GM06990 (cell line): Measurements from ENCODE around the gene SMOC1.

Experiments used
- DNase-seq: peaks from one replicate; pipeline ENCODE4 v3.0.0-alpha.2; 2011; ENCODE audit not compliant: insufficient read length; ENCODE audit errors: extremely low read depth
- H3K27me3 ChIP-seq: replicated peaks from 2 replicates; pipeline ENCODE4 v1.6.0; 2011; ENCODE audit warnings: low read length; ENCODE audit not compliant: control insufficient read depth, insufficient read depth
- H3K36me3 ChIP-seq: 2 replicates; pipeline ENCODE4 v1.5.1; 2011; ENCODE audit warnings: low read length; ENCODE audit not compliant: control insufficient read depth, insufficient read depth
- H3K4me3 ChIP-seq: replicated peaks from 2 replicates; pipeline ENCODE4 v1.5.1; 2011; ENCODE audit warnings: low read depth, mild to moderate bottlenecking, control low read depth, low read length
- TF ChIP-seq, protein P1 (sequence below): IDR thresholded peaks from 2 replicates; pipeline ENCODE4 v1.5.1; 2011; ENCODE audit warnings: low read length, control low read depth, mild to moderate bottlenecking, inconsistent platforms; ENCODE audit not compliant: insufficient read depth, poor library complexity, severe bottlenecking

Gene SMOC1

DNA sequence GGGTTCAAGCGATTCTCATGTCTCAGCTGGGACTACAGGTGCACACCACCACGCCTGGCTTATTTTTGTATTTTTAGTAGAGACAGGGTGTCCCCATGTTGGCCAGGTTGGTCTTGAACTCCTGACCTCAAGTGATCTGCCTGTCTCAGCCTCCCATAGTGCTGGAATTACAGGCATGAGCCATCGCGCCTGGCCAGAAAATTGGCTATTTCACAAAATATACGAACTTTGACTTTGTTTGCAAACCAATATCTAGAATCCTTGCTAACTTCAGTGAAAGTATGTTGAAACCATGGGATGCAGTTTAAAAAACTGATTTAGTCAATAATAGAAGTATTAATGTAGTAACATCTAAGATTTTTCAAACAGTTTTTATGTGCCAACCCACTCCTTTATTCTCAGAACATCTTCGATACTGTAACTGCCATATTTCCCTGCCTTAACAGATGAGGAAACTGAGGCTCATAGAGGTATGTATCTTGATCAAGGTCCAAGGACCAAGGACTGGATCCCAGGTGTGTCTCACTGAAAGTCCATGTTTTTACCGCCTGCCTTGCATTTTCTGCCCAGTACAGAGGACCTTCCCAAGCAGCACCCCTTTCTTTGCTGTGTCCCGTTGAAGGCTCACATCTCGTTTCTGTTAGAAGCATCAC is 54.5 kb downstream of the SMOC1 start:
- no peak for DNase-seq

DNA sequence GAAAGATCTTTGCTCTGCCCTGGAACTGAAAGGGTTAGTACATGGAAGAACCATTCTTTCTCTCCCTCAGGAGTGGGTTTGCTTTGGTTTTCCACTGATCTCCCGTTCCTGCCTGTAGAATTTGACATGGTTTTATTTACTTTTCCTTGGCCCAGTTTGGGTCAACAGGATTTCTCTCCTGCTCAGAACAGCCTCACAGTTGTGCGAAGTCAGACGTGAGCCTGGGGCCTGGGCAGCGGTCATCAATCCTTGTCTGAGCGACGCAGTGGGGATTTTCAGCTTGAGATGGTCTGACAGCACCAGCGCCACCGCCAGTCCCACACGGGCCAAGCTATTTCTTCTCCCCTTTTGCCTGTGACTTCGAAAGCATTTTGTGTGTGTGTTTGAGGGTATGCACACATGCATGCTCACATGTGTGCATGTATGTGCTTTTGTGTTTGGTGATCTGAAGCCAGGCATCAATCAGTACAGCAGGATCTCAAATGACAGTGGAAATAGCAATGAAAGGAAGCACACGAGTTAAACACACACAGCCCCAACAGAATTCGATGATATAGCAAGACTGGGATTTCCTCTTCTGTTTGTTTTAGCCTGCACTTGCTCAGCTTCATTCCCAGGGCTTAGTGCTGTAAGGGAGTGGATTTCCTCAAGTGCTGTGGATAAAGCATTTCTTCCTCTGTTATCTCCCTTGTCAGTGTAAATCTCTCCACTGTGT is 58.3 kb downstream of the SMOC1 start:
- DNase-seq = no peak
- H3K27me3 ChIP-seq = no peaks in the 10 kb centered on the region; the same call in 1 of the 2 replicates
- TF ChIP-seq, protein P1, sequence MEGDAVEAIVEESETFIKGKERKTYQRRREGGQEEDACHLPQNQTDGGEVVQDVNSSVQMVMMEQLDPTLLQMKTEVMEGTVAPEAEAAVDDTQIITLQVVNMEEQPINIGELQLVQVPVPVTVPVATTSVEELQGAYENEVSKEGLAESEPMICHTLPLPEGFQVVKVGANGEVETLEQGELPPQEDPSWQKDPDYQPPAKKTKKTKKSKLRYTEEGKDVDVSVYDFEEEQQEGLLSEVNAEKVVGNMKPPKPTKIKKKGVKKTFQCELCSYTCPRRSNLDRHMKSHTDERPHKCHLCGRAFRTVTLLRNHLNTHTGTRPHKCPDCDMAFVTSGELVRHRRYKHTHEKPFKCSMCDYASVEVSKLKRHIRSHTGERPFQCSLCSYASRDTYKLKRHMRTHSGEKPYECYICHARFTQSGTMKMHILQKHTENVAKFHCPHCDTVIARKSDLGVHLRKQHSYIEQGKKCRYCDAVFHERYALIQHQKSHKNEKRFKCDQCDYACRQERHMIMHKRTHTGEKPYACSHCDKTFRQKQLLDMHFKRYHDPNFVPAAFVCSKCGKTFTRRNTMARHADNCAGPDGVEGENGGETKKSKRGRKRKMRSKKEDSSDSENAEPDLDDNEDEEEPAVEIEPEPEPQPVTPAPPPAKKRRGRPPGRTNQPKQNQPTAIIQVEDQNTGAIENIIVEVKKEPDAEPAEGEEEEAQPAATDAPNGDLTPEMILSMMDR = no peak
- no peaks in the 10 kb centered on the region for H3K36me3 ChIP-seq
- H3K4me3 ChIP-seq = no peak overlapping the region

More for the DNA sequence above, 54.5 kb downstream of the SMOC1 start:
- Histone ChIP-seq H3K27me3 (no peaks in the 10 kb centered on the region; the same call in none of the 2 replicates), H3K36me3 (no peaks in the 10 kb centered on the region), H3K4me3 (no peak overlapping the region)
- TF ChIP-seq, protein P1 = no peak

DNA sequence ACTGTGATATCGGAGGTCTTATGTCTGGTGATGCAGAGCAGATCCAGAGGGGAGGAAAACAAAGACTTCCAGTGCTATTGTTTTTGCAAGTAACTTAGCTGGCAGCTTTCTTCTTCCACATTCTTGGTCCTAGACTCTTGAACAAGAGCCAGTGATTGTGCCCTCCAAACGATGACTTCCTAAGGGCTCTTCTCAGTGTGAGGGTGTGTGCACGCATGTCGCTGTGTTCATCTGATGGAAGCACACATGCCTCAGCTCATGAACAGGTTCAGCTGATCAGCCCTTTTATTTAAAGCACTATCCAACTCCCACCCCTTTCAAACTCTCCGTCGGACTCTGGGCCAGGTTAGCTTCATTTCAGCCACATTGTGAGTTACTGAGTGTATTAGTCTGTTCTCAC is 59.5 kb downstream of the SMOC1 start:
- Histone ChIP-seq H3K4me3 (no peak overlapping the region), H3K36me3 (no peaks in the 10 kb centered on the region), H3K27me3 (peaks cover 3% of the 10 kb centered on the region)
- TF ChIP-seq, protein P1 = no peak
- DNase-seq = no peak

DNA sequence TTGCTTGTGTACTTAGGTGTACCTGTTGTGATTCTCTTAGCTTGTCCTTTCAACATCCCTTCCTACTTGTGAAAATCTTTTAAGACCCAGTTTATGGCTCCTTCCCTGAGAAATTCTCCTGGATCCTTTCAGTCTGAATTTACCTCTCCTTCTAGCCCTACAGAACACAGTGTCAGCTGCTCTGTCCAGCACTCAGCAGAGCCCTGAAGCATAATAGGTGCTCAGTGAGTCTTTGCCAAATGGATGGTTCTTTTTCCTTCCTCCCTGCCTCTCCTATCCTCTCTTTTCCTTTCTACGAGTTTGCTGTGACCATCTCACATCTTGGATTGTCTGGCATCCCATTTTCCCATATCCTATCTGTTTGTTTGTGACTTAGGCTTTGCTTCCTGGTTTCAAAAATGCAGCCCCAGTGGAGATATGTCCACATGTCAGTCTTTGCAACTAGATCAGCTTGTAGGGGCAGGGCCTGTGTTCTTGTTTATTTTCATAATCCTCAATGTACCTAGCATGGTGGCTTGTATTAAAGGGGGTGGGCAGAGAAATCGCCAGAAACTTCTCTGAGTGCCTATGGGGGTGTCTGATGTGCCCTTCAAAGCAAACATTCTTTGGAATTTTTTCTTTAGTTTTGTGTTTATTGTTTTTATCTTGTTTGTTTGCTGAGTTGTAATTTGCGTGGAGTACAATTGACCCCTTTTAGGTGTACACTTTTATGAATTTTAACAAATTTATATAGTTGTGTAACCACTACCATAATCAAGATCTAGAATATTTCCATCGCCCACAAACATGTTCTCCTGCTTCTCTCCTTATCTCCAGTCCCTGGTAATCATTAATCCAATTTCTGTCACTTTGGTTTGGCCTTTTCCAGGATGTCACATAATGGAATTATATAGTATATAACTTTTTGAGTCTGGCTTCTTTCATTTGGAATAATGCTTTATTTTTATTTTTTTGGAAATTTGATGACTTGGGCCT is 62.8 kb downstream of the SMOC1 start:
- no peaks in the 10 kb centered on the region for H3K36me3 ChIP-seq

DNA sequence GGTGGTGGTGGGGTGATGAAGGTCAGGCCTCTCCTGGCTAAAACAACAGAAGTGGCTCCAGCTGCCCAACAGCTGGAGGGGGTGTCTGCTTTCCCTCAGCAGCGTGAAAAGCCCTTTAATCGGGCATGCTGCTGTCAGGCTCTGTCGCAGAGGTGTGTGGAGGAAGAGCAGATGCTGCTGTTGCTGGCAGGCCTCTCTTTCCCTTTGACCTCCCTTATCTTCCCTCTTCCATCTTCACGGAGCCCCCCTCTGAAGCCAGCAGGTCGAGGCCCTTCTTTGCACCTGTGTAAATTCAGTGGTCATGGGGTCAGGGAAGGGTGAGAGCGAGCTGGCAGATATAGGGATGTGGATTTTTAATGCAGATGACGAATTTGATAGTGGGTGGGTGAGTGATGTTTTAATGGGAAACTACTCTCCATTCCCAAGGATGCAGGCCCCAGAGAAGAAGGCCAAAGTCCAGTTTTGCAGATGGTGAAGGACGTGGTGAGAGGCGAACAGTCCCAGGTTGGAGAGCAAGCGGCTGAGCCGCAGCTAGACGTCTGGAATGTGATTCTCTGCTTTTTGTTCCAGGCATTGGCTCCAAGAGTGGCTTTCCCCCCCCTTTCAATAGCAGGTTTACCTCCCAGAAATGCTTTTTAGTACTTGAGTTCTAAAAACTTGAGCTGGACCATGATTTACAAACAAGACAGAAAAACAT is 64.0 kb downstream of the SMOC1 start:
- peaks cover 4% of the 10 kb centered on the region for H3K27me3 ChIP-seq
- H3K4me3 ChIP-seq = no peak overlapping the region
- no peaks in the 10 kb centered on the region for H3K36me3 ChIP-seq
- TF ChIP-seq, protein P1 = no peak
- no peak for DNase-seq

More for the DNA sequence above, 62.8 kb downstream of the SMOC1 start:
- TF ChIP-seq, protein P1 = no peak
- H3K4me3 ChIP-seq = no peak overlapping the region
- no peak for DNase-seq
- H3K27me3 ChIP-seq = peaks cover 4% of the 10 kb centered on the region
